Measurements from ENCODE around the gene CLDN1.
A peak's percentile ranks its signal among the peaks of the same experiment; 100 is the strongest.

Gene CLDN1, protein sequence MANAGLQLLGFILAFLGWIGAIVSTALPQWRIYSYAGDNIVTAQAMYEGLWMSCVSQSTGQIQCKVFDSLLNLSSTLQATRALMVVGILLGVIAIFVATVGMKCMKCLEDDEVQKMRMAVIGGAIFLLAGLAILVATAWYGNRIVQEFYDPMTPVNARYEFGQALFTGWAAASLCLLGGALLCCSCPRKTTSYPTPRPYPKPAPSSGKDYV

DNA sequence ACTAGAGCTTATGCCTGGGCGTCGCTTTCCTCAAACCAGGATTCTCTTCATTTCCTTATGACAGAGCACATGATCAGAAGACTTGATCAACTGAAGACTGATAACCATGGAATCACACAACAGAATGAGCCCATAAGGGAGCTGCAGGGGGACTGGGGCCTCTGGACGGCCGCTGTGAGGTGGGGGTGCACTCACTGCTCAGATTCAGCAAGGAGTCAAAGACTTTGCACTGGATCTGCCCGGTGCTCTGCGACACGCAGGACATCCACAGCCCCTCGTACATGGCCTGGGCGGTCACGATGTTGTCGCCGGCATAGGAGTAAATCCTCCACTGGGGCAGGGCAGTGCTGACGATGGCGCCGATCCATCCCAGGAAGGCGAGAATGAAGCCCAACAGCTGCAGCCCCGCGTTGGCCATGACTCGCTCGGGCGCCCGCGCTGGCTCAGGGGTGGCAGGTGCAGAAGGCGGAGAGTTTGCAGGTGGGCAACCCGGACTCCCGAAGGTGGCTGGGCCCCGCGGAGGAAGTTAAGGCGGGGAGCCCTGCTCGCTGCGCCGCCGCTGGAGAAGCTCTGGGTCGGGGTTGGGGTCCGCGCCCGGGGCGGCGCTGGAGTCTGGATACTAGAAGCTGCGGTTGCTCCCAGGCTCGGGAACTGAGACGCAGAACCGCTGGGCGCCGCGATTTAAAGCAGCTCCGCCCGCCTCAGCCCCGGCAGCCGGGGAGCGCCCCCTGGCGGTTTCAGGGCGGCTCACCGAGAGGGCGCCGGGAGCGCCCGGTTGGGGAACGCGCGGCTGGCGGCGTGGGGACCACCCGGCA, at the start of gene CLDN1:
TSS of gene CLDN1 (minus strand) at position 658 of the 815 bp plus-strand sequence. CDS start at position 418, 240 bp downstream.
- DNase-seq = peak; percentile 52 to 65

DNA sequence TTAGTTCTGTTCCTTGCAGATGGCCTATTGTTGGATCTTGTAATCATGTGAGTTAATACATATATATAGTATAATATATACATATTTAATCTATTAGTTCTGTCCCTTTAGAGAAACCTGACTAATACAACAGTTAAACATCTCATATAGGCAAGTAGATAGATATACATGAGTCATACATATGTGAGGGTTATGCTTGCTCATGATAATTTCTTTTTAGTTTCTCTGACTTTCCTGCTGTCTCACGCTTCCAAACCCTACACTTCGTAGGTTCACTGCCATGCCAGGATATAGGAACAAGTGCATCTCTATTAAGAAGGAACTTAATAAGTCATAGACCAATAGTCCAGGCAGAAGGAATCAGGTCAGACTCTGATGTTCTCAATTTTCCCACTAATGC, 48.9 kb upstream of the CLDN1 start:
- DNase-seq = no peak

DNA sequence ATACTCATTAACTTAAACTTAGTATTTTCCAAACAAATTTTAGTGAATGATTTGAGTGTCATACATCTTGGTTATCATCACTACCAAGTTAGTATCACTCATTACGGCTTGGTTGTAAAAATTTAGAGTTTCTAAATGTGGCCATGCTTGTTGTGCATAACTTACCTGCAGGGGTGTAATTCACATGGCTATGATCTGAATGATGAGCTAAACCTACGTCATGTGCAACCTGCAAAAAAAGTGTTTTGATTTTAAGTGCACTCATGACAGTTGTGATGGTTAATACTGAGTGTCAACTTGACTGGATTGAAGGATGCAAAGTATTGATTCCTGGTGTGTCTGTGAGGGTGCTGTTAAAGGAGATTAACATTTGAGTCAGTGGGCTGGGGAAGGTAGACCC, 48.1 kb upstream of the CLDN1 start:
- no peak for DNase-seq

DNA sequence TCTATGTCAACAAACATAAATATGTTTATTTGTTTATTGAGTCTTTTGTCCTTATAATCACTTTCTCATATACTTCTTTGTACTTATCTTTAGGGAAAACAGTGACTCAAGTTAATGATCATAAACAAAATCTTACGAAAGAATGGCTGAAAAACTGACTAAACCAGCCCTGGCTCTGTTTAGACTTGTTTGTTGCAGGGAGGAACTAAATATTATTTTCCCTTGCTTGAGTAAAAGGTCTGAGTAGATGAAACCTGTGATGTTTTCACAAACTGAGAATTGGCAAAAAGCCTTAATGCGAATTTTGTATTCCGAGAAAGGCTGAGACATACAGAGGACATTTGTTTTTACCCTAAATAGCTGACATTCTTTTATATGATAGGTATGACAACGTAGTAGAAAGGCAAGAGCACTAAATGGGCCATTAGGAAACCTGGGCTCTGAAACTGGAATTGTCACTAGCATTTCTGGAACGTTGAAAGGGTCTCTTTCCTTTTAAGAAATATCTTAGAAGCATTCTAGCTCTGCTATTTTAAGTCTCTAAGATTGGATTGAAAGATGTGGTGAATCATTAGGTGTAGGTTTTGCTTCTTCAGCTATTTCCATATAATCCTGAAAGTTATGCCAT, 47.5 kb upstream of the CLDN1 start:
- no peak for DNase-seq

DNA sequence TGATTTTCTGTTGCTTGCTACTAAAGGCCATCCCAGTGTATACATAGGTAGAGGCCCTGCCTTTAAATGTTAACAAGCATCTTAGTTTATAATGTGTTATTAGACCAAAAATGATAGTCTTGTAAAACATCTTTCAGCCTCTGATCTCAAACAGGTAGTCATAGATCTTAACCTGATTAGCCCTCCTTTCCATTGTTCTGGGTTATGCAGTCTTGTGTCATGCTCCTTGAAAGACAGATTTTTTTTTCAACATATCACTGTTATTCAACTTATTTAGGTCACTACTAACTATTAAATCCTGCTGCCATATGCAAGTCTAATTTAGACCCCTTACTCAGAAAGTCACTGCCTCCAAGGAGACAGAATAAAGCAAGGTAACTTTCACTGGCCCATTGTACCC, 46.6 kb upstream of the CLDN1 start:
- DNase-seq = no peak

DNA sequence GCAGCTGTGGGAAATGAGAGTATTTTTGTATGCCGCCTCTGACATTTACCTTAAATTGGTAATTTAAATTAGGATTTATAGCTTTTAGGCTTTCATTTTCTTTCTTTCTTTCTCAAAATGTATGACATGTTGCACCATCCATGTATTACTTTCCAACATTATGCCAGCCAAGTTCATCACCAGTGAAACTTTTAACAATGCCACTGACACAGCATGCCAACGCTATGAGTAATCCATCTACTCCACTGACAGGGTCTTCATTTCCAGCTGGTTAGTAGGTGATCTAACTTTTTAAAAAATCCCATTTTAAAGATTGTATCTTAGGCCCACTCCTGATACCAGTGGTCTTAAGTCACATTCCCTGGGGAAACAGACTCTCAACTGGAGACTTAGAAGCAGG, 43.9 kb upstream of the CLDN1 start:
- DNase-seq = no peak

DNA sequence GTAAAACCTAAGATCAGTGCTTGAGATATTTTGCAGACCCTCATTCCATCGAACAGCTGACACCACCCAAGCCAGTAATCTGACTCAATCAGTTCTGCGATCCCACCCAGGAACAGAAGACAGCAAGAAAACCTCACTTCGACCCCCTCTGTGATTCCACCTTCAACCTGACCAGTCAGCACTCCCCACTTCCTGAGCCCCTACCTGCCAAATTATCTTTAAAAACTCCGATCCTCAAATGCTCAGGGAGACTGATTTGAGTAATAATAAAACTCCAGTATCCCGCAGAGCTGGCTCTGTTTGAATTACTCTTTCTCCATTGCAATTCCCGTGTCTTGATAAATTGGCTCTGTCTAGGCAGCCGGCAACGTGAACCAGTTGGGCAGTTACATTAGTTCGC, 40.0 kb upstream of the CLDN1 start:
- no peak for DNase-seq

DNA sequence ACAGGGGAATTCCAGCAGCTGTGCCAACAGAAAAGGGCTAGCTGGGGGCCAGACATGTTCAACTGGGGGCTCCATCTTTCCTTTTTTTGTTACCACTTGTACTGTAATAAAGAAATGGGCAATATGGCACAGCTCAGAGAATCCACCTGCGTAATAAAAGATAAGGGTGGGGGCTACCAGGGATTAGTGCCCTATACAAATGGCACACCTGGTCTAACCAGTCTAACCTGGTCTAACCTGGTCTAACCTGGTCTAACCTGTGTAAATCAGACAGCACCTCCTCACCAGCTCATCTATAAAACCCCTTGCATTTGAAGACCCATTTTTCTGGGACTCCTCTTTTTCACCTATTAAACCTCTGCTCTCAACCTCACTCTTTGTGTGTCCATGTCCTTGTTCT, 39.5 kb upstream of the CLDN1 start:
- no peak for DNase-seq

DNA sequence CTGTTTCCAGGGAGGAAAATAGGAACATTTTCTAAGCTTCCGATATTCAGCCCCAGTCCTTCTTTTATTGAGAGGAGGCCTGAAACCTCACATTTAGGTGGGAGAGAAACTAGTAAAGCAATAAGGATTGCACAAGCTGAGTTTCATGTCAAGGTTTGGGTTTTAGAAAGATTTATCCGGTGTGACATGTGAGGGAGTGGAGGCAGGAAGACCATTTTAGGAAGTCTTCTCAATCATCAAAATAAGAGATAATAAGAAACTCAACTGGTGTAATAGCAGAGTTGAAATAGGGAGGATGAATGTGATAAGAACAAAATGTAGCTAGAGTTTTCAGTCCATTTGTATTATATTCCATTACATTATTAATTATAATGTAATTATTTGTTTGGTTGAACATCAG, 38.0 kb upstream of the CLDN1 start:
- DNase-seq = no peak

DNA sequence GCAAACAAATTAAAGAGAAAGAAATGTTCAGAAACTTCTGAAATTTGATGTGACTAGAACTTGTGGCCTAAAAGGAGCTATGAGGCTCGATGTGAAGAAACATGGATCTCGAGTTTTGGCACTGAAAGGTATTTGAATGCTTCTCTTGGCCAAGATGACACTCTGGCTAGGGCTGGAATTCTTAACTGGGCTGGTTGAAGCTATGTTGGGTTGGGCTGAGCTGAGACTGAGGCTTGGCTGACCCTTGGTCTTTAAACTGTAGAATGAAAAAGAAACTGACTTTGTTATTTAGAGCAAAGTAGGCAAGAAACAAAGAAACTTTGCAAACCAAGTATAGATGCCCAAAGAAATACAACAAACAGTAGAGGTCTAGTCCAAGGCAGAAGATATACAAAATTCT, 37.6 kb upstream of the CLDN1 start:
- no peak for DNase-seq

DNA sequence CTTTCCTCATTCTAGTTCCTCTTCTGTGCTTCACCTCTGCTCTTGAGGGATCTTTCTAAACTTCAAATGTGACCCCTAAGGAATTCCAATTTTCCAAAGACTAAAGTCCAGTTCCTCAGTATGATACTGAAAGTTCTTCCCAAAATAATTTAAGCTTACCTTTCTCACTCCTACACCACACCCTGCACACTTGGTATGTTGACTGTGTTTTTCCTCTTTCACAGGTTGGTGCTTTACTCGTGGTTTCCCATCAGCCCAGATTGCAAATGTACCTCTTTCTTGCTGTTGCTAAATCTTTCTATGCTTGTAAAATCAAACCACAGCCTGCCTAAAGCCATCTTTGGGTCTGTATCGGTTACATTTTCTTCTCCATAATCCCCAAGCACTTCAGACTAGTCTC, 35.2 kb upstream of the CLDN1 start:
- DNase-seq = no peak

DNA sequence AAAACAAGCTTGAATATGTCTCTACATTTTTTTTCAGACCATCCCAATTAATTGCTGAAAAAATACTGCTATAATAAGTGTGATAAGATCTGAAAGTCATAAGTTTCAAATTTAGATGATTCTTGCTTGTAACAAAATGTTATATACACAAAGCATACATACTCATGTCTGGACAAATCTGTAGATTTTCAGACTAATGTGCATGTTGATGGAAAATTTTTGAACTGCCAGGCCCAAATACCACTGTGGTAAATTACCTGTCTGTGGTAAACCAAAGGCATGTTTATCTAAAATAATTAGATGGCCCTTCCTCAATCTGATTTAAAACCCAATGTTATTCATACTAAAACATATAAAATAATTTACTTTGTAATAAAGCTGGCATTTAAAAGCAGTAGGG, 34.0 kb upstream of the CLDN1 start:
- DNase-seq = no peak

DNA sequence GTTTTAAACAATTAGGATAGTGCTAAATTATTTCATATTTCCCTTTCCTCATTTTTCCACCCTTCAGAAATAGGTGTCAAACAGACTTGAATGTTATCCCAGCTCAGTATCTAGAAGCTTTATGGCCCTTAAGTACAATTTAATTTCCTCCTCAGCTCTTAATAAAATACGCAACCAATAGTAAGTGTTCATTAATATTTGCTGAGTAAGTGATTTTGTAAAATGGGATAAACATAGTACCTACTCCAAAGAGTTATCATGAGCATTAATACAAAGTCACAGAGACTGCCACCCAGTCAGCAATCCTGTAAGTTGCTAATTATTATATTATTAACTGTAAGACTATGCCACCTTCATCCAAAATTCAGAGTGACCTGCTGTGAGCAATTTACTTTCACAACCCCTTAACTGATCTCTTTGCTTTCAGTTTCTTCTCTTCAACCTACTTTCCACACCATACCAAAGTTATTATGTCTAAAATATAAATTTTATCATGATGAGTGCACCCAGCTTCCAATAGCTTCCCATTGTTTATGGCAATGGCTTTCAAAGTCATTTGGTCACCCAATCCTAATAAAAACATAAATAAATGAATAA, 30.7 kb upstream of the CLDN1 start:
- no peak for DNase-seq

DNA sequence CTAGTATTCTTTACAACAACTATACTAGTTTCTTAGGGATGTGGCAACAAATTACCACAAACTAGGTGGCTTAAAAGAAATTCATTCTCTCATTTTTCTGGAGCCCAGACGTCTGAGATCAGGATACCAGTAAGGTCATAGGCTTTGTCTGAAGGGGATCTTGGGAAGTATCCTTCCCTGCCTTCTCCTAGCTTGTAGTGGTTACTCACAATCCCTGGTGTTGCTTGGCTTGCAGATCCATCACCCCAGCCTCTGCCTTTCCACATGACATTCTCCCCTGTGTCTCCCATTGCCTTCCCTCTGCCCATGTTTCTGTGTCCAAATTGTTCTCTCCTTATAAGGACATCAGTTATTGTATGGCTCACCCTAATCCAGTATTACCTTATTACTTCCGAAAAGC, 24.3 kb upstream of the CLDN1 start:
- no peak for DNase-seq

DNA sequence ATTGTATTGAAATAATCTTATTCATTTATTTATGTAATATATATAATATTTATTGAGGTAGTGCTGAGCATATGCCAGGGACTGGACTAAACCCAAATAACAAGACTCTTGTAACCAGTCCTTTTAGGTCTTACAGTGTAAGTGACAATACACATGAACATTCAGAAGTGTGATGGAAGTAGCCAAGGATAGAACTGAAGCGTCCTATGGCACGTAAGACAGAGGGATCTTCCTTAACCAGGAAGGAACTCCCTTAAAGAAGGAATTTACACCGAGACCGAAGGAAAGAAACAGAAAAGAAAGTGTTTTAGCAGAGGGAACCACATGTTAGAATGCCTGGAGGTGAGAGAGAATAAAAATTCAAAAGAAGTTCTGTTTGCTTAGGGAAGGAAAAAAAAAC, 23.6 kb upstream of the CLDN1 start:
- DNase-seq = no peak

DNA sequence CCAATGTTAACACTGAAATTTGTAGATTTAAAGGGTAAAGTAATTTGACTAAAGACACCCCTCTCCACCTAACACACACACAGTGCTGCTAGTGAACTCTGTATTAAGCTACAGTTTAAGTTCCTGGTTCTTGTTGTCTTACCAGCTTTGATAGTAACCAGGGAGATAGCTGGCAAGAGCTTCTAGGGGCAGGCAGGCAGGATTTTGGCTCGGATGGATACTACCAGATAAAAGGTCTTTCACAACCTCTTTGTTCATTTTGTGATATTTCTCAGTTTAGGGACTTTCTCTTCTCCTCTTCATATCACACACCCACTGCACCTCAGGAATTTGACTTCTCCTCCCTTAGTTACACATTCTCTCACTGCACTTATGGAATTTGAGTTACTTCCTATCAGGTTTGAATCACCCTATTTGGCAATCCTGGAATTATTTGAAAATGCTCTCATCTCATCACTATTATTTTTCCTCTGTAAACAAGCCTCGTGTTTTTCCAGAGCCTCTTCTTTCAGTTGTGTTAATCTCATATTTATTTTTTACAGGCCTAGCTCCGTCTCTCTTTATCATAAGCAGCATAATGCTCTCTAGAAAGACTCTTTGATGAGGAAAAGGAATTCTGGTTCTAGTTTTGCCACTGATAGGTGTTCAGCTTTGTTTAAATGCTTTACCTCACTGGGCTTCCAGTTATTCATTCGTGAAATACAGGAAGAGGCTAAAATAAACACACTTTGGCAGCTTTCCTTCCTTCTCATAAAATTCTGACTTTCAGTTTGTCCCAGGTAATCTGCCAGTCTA, 23.0 kb upstream of the CLDN1 start:
- no peak for DNase-seq

DNA sequence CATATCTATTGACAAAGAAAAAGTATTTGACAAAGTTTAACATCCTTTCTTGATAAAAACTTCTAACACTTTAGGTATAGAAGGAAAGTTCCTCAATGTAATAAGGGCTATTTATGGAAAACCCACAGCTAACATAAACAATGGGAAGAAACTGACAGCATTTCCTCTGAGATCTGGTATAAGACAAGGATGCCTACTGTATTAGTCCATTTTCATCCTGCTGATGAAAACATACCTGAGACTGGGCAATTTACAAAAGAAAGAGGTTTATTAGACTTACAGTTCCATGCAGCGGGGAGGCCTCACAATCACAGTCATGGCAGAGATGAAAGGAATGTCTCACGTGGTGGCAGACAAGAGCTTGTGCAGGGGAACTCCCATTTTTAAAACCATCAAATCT, 17.8 kb upstream of the CLDN1 start:
- DNase-seq = no peak

DNA sequence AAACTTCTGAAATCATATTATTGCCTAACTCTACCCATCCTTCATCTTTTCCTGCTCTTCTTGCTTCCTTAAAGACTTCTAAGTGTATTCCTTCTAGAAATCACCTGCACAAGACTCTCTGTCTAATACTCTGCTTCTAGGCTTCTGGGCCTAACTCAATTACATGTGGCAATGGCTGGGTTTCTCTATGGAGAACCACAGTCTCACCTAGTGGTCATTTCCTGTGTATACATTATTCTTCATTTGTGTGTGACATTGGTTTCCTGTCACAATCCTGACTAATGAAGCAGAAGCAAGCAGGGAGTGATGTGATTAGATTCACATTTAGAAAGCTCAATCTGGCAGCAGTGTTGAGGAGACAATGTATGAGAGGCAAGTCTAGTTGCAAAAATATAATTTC, 16.9 kb upstream of the CLDN1 start:
- DNase-seq = no peak

DNA sequence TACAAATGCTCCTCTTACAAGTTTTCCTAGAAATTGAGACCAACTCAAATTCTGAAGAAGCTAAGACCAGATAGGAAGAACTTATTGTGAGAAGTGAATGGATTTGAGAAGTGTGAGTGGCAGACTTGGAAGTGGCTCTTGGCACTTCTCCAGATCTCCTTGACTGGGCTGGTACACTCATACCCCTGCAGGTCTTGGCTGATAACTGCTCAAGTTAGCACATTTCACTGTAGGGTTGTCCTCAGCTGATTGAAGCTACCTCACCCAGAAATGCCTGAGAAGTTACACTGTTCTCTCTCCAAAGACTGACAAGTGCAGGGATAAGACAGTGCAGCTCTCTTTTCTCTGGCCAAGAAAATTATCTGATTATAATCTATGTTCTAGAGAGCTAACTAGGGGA, 16.5 kb upstream of the CLDN1 start:
- no peak for DNase-seq

DNA sequence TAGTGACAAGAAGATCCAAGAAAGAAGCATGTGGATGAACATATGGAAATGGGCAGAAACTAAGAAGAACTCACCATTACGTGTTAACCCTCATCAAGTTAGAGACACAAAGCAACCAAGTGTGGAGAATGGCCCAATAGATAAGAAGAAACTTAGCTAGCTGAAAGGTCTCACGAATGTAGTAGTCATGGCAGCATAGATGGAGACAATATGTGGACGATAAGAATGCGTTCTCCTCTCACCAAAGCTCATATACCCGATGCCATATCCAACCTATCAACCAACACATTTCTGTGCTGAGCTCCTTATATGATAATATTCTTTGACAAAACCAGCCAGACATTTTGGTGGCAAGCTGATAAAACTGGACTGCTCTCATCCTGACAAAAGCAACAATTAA, 15.1 kb upstream of the CLDN1 start:
- DNase-seq = no peak

DNA sequence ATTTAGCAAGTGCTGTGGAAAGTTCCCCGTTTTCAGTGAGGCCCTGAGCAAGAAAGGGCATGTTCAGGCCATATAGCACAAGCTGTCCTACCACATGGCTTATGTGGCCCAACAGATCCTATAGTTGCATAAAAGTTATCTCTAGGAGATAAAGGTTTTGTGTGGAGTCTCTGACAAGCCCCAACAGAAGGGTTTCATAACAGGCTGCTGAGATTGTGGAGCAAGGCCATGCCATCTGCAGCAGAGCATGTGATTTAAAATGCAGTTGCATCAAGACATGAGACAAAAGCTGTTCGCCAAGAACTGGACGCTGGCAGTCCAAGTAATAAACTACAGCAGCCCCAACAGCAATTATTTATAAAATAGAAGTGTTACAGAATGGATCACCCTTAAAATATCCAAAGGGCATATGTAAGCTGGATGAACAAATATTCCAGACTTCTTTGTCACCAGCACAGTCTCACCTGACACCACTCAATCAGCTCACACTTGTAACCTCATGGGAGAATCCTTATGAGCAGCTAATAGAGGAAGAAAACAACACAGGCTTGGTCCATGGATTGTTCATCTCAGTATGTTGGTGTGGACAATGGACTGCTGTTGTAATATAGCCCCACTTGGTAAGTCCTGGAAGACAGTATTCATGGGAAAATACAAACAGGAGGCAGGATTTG, 14.4 kb upstream of the CLDN1 start:
- no peak for DNase-seq

DNA sequence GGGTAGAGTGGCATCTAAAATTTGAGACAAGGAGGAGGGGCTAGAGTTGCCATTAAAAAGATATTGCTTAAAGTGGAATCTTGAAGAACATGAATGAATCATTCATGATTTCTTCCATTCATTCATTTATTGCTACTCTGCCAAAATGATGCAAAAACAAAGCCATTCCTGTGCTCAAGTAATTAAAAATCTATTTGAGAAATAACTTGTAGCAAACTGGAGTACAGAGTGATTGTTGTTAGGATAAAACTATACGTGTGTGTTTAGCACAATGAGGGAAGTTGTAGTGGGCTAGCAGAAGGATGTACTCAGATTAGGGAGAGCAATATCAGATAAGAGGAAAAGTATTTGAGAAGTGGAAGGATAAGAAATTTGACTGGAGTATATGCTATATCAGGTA, 11.7 kb upstream of the CLDN1 start:
- DNase-seq = no peak
